HG02870 (cell line): ENCODE measurements around the gene CARD8.
A peak's percentile ranks its signal among the peaks of the same experiment; 100 is the strongest.

ENCODE experiments used
- ATAC-seq: cut with Tn5 transposase; IDR thresholded peaks from one replicate; pipeline ENCODE4 v1.9.1; 2021; ENCODE audit warnings: mild to moderate bottlenecking, moderate library complexity; ENCODE audit not compliant: unreplicated experiment

The CARD8 gene

GRCh38 chr19:48174445-48175030, 81.2 kb downstream of the CARD8 start:
- no peak for ATAC-seq

GRCh38 chr19:48171710-48172109, 84.0 kb downstream of the CARD8 start:
- ATAC-seq = no peak

- no peak for ATAC-seq
Observed at GRCh38 chr19:48170817-48171347, 84.8 kb downstream of the CARD8 start.

- peak; percentile 73 for ATAC-seq
Observed at GRCh38 chr19:48169939-48170803, 85.5 kb downstream of the CARD8 start, which contains the start of the genes LIG1 and ZSWIM9. TSS of gene LIG1 (minus strand) at chr19:48170344. CDS start at chr19:48165566, 4,778 bp downstream. TSS of gene ZSWIM9 (plus strand) at chr19:48170680. CDS start at chr19:48171803, 1,123 bp downstream.

GRCh38 chr19:48169578-48169938, 86.2 kb downstream of the CARD8 start:
- ATAC-seq = no peak

- ATAC-seq = no peak
Observed at GRCh38 chr19:48168689-48169088, 87.0 kb downstream of the CARD8 start.

- ATAC-seq = no peak
Observed at GRCh38 chr19:48158210-48158790, 97.4 kb downstream of the CARD8 start.
